Neural progenitor cell (in vitro differentiated cells): Measurements from ENCODE around the gene ARHGEF39. TPM values are rescaled to one million over a fixed set of nuclear protein-coding genes. Genes with fewer than 3 reads are reported as not detected.

Experiments
- DNase-seq: peaks from one replicate; pipeline ENCODE4 v3.0.0-alpha.2; 2016; ENCODE audit warnings: low spot score
- H2AFZ ChIP-seq: fragments of 200-600 bp; sonication (generic); replicated peaks from 2 replicates; pipeline ENCODE4 v1.6.1; 2016; ENCODE audit warnings: antibody characterized with exemption
- H3F3A ChIP-seq: fragments of 200-600 bp; sonication (generic); 2 replicates; pipeline ENCODE4 v1.6.1; 2016; ENCODE audit warnings: antibody characterized with exemption, low read depth
- H3K27ac ChIP-seq: fragments of 200-600 bp; sonication (generic); 2 replicates; pipeline ENCODE4 v1.5.1; 2016; ENCODE audit warnings: mild to moderate bottlenecking
- H3K27me3 ChIP-seq: fragments of 200-600 bp; sonication (generic); 2 replicates; pipeline ENCODE4 v1.6.1; 2016; ENCODE audit warnings: mild to moderate bottlenecking, moderate library complexity
- H3K36me3 ChIP-seq: fragments of 200-600 bp; sonication (generic); 2 replicates; pipeline ENCODE4 v1.5.1; 2016
- H3K4me1 ChIP-seq: fragments of 200-600 bp; sonication (generic); 2 replicates; pipeline ENCODE4 v1.6.1; 2016; ENCODE audit warnings: mixed run types
- H3K4me2 ChIP-seq: fragments of 200-600 bp; sonication (generic); 2 replicates; pipeline ENCODE4 v1.6.1; 2016
- H3K4me3 ChIP-seq: fragments of 200-600 bp; sonication (generic); 2 replicates; pipeline ENCODE4 v1.5.1; 2016
- H3K79me2 ChIP-seq: fragments of 200-600 bp; sonication (generic); 2 replicates; pipeline ENCODE4 v1.6.1; 2016; ENCODE audit warnings: low read depth
- H3K9ac ChIP-seq: fragments of 200-600 bp; sonication (generic); 2 replicates; pipeline ENCODE4 v1.6.1; 2016
- H3K9me3 ChIP-seq: fragments of 200-600 bp; sonication (generic); 2 replicates; pipeline ENCODE4 v1.5.1; 2016; ENCODE audit warnings: low read depth
- H4K20me1 ChIP-seq: fragments of 200-600 bp; sonication (generic); 2 replicates; pipeline ENCODE4 v1.6.1; 2016; ENCODE audit warnings: low read depth
- H3K27ac Mint-ChIP-seq: 3 replicates; pipeline ENCODE4 v1.8.0; 2021; ENCODE audit warnings: mixed read lengths
- H3K27me3 Mint-ChIP-seq: 2 replicates; pipeline ENCODE4 v1.8.0; 2022; ENCODE audit warnings: low read depth, mild to moderate bottlenecking, inconsistent platforms, moderate library complexity, mixed read lengths; ENCODE audit not compliant: insufficient read depth
- H3K36me3 Mint-ChIP-seq: 3 replicates; pipeline ENCODE4 v1.8.0; 2021; ENCODE audit warnings: mixed read lengths
- H3K4me1 Mint-ChIP-seq: 3 replicates; pipeline ENCODE4 v1.8.0; 2021; ENCODE audit warnings: mixed read lengths
- H3K4me3 Mint-ChIP-seq: 3 replicates; pipeline ENCODE4 v1.8.0; 2021; ENCODE audit warnings: mild to moderate bottlenecking, moderate library complexity, mixed read lengths
- H3K9me3 Mint-ChIP-seq: 3 replicates; pipeline ENCODE4 v1.8.0; 2020; ENCODE audit warnings: mixed read lengths
- EZH2 ChIP-seq: fragments of 200-600 bp; sonication (generic); IDR thresholded peaks from 2 replicates; pipeline ENCODE4 v1.6.1; 2017; ENCODE audit warnings: antibody characterized with exemption, mild to moderate bottlenecking, moderate library complexity
- EZH2phosphoT487 ChIP-seq: fragments of 200-600 bp; sonication (generic); IDR thresholded peaks from 2 replicates; pipeline ENCODE4 v1.6.1; 2017; ENCODE audit warnings: antibody characterized with exemption
- total RNA-seq: library from RNA; depleted of rRNA; stranded (reverse); fragments of >200 nt; gene quantifications from 2 replicates; pipeline ENCODE4 v1.2.3, GENCODE V29; 2015; ENCODE audit warnings: low replicate concordance
- TF ChIP-seq, protein P1 (sequence below): fragments of 200-600 bp; sonication (generic); IDR thresholded peaks from 2 replicates; pipeline ENCODE4 v1.5.1; 2017; ENCODE audit warnings: antibody characterized with exemption, mild to moderate bottlenecking

The ARHGEF39 gene
- total RNA-seq, 1 donor from 2014 or later: 13.2 TPM

DNA sequence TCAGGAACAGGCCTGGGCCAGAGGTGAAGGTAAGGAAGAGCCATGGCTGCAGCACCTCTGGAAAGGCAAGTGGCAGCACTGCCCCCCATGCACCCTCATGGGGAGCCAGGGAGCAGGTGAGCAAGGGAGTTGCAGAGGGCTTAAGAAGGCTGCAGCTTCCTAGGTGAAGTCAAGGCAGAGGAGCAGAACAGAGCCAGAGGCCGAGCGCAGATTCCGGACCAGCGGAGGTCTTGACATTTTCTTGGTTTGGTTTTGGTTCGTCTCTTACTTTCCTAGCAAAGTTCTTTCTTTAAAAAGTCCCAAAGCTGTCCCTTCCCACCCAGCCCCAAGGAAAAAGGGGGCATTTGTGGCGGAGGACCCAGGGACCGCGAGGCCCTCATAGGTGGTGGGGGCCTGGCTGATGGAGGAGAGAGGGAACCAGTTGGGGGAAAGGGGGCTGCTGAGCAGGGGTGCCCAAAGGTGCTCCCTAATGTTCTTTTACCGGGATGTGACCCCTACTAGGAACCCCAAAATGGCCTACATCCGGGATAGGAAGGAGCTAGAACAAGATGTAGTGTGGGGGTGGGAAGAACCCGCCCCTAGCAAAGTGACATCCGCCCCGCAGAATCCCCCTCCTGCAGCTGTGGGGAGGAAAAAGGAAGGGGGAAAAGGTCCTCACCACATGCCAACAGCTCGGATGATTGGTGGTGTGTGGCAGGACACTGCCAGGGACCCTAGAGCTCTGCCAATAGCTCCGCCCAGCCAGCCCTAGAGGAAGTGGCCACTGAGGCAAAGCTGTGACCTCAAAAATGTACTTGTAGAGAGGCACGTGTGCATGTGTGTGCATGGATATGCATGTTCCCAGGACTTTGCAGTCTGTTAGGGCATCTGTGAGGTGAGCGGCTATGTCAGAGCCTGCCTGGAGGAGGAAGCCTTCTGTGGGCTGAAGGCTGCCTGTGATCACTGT is 45.9 kb downstream of the ARHGEF39 start:
- no peak for DNase-seq
- no peak overlapping the region for H3K27ac ChIP-seq
- H3F3A ChIP-seq: peaks cover 5% of the 10 kb centered on the region
- Mint-ChIP-seq H3K4me1 (peaks cover 21% of the 10 kb centered on the region), H3K27ac (no peak overlapping the region), H3K27me3 (peaks cover 35% of the 10 kb centered on the region), H3K9me3 (no peaks in the 10 kb centered on the region), H3K4me3 (peak overlapping the region; percentile 33), H3K36me3 (no peaks in the 10 kb centered on the region)
- no peaks in the 10 kb centered on the region for H4K20me1 ChIP-seq
- no peak overlapping the region for H3K4me2 ChIP-seq
- peaks cover 17% of the 10 kb centered on the region for H3K4me1 ChIP-seq
- no peaks in the 10 kb centered on the region for H3K79me2 ChIP-seq
- TF ChIP-seq EZH2: no peak
- TF ChIP-seq, protein P1, sequence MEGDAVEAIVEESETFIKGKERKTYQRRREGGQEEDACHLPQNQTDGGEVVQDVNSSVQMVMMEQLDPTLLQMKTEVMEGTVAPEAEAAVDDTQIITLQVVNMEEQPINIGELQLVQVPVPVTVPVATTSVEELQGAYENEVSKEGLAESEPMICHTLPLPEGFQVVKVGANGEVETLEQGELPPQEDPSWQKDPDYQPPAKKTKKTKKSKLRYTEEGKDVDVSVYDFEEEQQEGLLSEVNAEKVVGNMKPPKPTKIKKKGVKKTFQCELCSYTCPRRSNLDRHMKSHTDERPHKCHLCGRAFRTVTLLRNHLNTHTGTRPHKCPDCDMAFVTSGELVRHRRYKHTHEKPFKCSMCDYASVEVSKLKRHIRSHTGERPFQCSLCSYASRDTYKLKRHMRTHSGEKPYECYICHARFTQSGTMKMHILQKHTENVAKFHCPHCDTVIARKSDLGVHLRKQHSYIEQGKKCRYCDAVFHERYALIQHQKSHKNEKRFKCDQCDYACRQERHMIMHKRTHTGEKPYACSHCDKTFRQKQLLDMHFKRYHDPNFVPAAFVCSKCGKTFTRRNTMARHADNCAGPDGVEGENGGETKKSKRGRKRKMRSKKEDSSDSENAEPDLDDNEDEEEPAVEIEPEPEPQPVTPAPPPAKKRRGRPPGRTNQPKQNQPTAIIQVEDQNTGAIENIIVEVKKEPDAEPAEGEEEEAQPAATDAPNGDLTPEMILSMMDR: no peak
- TF ChIP-seq EZH2phosphoT487: no peak
- H3K27me3 ChIP-seq: peaks cover 47% of the 10 kb centered on the region
- H3K9me3 ChIP-seq: no peaks in the 10 kb centered on the region
- no peak overlapping the region for H3K4me3 ChIP-seq
- H3K9ac ChIP-seq: no peak overlapping the region
- no peaks in the 10 kb centered on the region for H3K36me3 ChIP-seq
- H2AFZ ChIP-seq: no peak overlapping the region

DNA sequence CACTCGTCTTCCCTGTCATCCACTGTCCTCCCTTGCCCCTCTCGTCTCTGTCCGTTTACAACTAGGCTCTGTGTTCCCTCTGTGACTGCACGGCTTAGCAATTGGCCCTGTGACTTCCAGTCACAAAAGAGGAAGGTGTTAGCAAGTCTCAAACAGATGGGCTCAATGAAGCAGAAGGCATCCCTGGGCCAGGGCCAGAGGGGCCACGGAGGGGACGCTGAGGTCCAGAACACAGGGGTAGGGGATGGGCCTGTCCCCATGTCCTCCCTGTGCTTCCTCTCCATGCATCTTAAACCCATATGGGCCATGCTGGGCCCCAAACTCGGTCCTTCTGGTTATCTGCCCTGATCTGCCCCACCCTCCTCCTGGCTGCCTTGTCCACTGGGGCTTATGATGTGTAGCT is 46.7 kb downstream of the ARHGEF39 start, which contains the start of gene CD72:
TSS of gene CD72 (minus strand) at position 89 of the 403 bp plus-strand sequence. CDS start 110 bp downstream, outside the sequence.
- Mint-ChIP-seq H3K9me3 (no peaks in the 10 kb centered on the region), H3K4me3 (peak within 1 kb of the TSS; percentile 71), H3K27ac (no peak within 1 kb of the TSS), H3K27me3 (peaks cover 35% of the 10 kb centered on the region), H3K36me3 (no peaks in the 10 kb centered on the region), H3K4me1 (peaks cover 21% of the 10 kb centered on the region)
- Histone ChIP-seq H3K36me3 (no peaks in the 10 kb centered on the region), H3K27me3 (peaks cover 48% of the 10 kb centered on the region), H3K9ac (no peak within 1 kb of the TSS), H2AFZ (peak within 1 kb of the TSS; percentile 91), H3K4me2 (peak within 1 kb of the TSS; percentile 82), H3K27ac (no peak within 1 kb of the TSS), H3F3A (peaks cover 5% of the 10 kb centered on the region), H3K79me2 (no peaks in the 10 kb centered on the region), H4K20me1 (no peaks in the 10 kb centered on the region), H3K9me3 (no peaks in the 10 kb centered on the region), H3K4me3 (peak within 1 kb of the TSS; percentile 46), H3K4me1 (peaks cover 17% of the 10 kb centered on the region)
- TF ChIP-seq EZH2 (no peak), EZH2phosphoT487 (no peak)
- TF ChIP-seq, protein P1: no peak
- peak; percentile 50 for DNase-seq

GRCh38 chr9:35617548-35617947 is 47.4 kb downstream of the ARHGEF39 start:
- H3K36me3 ChIP-seq: no peaks in the 10 kb centered on the region
- Mint-ChIP-seq H3K27ac (no peak overlapping the region), H3K4me3 (peak overlapping the region; percentile 71), H3K36me3 (no peaks in the 10 kb centered on the region), H3K9me3 (no peaks in the 10 kb centered on the region), H3K4me1 (peaks cover 21% of the 10 kb centered on the region), H3K27me3 (peaks cover 38% of the 10 kb centered on the region)
- H3K79me2 ChIP-seq: no peaks in the 10 kb centered on the region
- peak overlapping the region; percentile 91 for H2AFZ ChIP-seq
- H3K4me1 ChIP-seq: peaks cover 17% of the 10 kb centered on the region
- H3K9ac ChIP-seq: no peak overlapping the region
- no peak overlapping the region for H3K27ac ChIP-seq
- H3F3A ChIP-seq: peaks cover 5% of the 10 kb centered on the region
- TF ChIP-seq, protein P1: no peak
- TF ChIP-seq EZH2phosphoT487: no peak
- TF ChIP-seq EZH2: no peak
- DNase-seq: no peak
- peak overlapping the region; percentile 82 for H3K4me2 ChIP-seq
- H3K27me3 ChIP-seq: peaks cover 48% of the 10 kb centered on the region
- no peaks in the 10 kb centered on the region for H3K9me3 ChIP-seq
- H4K20me1 ChIP-seq: no peaks in the 10 kb centered on the region
- H3K4me3 ChIP-seq: peak overlapping the region; percentile 46
